Measurements from ENCODE around the gene TBC1D17.

DNA sequence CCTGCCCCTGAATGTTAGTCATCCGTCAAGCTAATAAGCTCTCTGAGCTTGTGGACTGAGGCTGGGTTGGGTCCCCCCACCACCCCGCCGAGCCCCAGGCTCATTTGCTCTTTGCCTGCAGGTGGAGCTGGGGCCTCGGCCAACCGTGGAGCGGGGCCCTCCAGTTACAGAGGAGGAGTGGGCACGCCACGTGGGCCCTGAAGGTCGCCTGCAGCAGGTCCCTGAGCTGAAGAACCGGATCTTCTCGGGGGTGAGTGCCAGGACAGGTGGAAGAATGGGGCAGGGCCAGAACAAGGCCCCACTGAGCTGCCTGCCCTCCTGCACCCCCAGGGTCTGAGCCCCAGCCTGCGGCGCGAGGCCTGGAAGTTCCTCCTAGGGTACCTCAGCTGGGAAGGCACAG is 5.1 kb downstream of the TBC1D17 start:
- TF ChIP-seq CTCF (IDR thresholded peaks at IDR 0.05) = no peak
- no peak for TF ChIP-seq POLR2A (IDR thresholded peaks at IDR 0.05)

Measured in adrenal gland (tissue), 5 donors.